Stimulated activated naive CD4-positive, alpha-beta T cell (primary cell): Measurements from ENCODE around the gene ACOT7.
A peak's percentile ranks its signal among the peaks of the same experiment; 100 is the strongest.

Source experiments
- DNase-seq, 6 experiments: peaks; one replicate each; lab custom pipeline; 2025; lab: John Stamatoyannopoulos, UW

The ACOT7 gene

GRCh38 chr1:6248932-6249738 lies 144.4 kb downstream of the ACOT7 start:
- no peak for DNase-seq

- DNase-seq: no peak
Measured at GRCh38 chr1:6248161-6248776, 145.3 kb downstream of the ACOT7 start.

DNA sequence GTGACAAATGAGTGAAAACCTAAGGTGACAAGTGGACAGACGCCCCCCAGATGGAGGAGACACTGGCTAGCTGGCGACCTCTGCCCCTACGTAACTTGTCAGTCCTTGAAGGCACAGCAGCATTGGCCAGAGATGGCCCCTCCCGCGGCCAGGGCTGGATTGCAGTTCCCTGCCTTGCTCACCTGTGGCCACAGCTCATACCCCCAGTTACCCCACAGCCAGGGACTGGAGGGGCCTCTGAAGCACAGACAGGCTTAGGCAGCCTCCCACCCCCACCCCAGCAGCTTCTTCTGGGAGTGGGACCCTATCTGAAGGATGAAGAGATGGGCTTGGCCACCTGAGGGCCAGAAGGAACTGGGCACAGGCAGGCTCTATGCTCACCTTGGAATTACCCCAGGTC lies 145.9 kb downstream of the ACOT7 start:
- no peak for DNase-seq

DNA sequence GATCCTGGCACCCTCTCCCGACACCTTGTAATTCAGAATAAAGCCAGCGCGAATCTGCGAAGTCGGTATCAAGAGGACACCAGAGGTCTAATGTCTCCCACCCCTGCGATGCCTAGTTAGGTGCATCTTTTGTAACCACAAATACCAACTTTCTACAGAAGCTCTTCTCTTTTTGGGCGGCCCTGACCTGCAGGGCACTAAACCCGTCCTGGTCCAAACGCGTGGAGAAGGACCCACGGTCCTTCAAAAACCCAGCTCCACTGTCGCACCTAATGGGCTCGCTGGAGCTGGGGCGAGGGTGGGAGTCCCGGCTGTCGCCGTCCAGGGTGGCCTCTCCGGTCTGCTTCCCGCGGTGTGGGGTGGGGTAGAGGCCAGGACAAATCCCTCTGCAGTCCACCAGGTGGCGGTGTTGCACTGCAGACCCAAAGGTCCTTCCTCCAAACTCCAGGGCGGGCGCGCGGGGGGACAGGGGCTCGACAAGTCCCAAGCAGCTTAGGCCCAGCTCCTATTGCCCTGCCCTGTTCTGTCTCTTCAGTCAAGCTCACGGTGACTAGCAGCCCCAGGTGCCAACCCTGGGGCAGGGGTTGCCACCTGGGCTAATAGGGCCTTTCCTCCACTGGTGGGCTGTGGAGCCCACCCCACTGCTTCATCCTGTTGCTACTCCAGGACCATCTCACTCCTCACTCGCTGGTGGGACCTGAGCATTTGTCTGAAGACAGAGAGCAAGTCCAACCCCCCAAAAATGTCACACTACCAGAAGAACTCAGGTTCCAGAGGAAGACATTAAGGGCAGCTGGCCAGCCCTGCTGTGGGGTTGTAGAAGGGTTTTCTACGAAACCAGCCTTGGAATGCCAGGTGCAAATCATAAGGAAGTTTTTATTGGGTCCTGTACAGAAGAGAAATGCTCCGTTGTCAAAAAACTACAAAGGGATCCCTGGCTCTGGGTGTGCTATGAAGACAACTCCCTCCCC lies 146.8 kb downstream of the ACOT7 start:
- DNase-seq: peak; percentile 22 to 83 (median 71)

GRCh38 chr1:6245869-6246496 lies 147.6 kb downstream of the ACOT7 start:
- peak in 4 of 6 experiments; percentile 11 to 29 (median 16) for DNase-seq

DNA sequence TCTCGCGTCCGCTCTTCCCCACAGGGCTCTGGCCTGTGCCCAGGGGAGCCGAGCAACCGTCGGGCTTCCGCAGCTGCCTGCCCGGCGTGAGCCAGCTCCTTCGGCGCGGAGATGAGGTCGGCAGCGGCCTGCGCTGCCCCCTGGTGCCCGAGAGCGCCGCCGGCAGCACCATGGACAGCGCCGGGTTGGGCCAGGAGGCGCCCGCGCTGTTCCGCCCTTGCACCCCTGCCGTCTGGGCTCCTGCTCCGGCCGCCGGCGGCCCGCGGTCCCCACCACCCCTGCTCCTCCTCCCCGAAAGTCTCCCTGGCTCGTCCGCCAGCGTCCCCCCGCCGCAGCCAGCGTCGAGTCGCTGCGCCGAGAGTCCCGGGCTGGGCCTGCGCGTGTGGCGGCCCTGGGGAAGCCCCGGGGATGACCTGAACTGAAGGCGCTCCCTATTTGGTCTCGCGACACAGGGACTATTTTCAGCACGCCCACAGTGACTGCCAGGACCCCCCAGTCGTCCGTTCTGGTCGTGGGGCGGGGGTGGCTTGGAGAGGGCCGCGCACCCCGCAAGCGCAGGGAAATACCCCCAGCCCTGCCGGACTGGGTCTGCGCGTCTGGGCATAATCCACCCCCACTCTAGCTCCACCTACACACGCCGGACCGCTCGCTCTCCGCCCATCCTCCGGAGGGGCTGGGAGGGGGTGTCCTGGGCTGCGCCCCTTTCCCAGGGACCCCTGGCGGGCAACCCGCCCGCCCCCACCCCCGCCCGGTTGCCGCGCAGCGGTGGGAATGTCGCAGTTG lies 148.3 kb downstream of the ACOT7 start:
- DNase-seq: peak; percentile 27 to 78 (median 70)

DNA sequence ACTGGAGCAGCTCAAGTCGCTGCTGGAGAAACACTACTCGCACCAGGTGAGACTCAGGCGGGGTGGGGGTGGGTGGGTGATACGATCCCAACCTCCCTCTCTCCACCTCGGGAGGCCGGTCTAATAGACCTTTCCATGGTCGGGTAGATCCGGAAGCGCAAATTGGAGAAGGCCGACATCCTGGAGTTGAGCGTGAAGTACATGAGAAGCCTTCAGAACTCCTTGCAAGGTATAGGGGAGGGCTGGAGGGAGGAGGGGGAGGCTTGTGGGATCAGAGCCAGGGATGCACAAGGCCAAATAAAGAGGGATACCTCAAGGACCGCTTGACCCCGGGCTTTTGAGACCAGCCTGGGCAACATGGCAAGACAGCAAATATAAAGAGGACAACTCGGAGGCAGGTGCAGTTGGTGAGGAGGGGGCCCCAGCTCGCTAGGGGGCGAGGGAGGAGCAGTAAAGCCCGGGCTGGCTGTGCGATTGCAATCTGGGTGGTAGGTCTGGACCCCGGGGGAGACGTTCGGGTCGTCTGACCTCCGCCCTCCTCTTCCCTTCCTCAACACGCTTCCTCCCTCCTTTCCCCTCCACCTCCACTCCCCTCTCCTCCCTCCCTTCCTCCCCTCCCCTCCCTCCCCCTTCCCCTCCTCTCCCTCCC lies 149.0 kb downstream of the ACOT7 start:
- DNase-seq: no peak

GRCh38 chr1:6243993-6244392 lies 149.6 kb downstream of the ACOT7 start, which contains the start of gene HES3:
HES3 (plus strand) TSS chr1:6244179; CDS start chr1:6244366, 187 bp downstream.
- no peak for DNase-seq

GRCh38 chr1:6243053-6243834 lies 150.3 kb downstream of the ACOT7 start:
- no peak for DNase-seq

GRCh38 chr1:6241887-6242740 lies 151.5 kb downstream of the ACOT7 start:
- no peak for DNase-seq

DNA sequence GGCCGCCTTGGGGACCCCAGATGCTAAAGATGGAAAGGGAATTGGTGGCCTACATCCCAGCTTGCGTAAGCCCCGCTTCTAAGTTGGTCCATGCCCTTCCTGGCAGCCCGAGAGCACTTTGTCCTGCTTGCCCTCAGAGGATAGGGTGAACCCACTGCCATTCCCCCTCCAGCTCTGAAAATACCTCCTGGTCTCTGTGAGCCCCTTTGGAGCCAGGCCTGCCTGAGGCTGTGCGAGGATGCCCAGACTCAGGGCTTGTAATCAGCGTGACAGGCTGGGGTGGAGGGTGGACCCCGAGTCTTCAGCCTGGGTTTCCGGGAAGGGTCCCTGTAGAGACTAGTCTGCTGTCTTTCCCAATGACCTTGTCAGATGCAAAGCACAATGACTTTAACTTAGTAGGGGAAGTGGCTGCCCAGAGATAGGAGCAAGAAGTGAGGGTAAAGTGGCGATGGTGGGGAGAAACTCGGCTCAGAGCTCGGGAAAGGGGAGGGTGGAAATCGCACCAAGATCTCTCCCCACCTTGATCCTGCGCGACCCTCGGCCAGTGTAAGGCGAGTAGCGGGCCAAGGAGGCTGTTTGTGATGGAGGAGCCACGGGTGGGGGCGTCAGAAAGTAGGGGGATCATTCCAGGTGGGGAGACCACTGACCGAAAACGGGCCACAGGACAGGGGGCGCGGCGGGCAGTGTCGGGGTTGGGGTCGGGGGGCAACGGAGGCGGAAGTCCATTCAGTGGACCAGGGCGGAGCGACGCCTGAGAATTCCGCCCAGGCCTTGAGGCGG lies 152.3 kb downstream of the ACOT7 start:
- DNase-seq: no peak

- no peak for DNase-seq
Measured at GRCh38 chr1:6239950-6240768, 153.4 kb downstream of the ACOT7 start.

DNA sequence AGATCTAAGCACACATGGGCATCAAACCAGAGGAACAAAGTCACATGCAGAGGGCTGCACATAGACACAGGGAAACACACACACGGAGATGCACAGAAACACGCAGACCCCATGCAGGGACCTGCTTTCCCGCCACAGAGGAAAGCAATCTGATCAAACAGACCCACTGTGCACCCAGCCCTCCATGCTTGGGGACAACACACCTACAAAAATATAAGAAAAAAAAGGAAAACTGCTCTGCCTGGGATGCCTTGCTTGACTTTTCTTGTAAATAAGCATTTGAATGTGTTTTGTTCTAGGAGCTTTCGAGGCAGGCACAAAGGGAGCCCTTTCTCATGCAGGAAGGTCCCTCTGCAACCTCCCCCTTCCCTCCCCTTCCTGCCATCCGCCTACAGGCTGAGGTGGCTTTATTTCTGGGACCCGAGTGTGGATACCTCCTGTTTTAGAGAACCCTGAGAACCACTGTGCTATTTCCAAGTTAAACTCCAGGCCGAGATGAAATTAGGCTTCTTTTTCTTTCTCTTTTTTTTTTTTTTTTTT lies 154.3 kb downstream of the ACOT7 start:
- no peak for DNase-seq

DNA sequence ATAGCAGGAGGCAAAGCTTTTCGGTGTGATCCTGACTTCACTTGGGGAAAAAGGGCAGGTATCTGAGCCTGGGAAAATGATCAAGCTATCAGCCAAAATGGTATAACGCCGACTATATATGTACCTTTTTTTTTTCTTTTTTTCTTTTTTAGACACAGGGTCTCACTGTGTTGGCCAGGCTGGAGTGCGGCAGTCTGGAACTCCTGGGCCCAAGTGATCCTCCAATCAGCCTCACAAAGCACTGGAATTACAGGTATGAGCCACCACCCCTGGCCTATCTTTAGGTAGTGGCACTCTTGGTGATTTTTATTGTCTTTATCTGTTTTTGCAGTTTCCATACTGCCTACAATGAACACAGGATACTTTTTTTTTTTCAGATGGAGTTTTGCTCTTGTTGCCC lies 156.5 kb downstream of the ACOT7 start:
- no peak for DNase-seq

- DNase-seq: no peak
Measured at GRCh38 chr1:6235296-6235677, 158.3 kb downstream of the ACOT7 start.

GRCh38 chr1:6234502-6235295 lies 158.9 kb downstream of the ACOT7 start:
- no peak for DNase-seq
